ENCODE measurements around the gene SSBP3.

DNA sequence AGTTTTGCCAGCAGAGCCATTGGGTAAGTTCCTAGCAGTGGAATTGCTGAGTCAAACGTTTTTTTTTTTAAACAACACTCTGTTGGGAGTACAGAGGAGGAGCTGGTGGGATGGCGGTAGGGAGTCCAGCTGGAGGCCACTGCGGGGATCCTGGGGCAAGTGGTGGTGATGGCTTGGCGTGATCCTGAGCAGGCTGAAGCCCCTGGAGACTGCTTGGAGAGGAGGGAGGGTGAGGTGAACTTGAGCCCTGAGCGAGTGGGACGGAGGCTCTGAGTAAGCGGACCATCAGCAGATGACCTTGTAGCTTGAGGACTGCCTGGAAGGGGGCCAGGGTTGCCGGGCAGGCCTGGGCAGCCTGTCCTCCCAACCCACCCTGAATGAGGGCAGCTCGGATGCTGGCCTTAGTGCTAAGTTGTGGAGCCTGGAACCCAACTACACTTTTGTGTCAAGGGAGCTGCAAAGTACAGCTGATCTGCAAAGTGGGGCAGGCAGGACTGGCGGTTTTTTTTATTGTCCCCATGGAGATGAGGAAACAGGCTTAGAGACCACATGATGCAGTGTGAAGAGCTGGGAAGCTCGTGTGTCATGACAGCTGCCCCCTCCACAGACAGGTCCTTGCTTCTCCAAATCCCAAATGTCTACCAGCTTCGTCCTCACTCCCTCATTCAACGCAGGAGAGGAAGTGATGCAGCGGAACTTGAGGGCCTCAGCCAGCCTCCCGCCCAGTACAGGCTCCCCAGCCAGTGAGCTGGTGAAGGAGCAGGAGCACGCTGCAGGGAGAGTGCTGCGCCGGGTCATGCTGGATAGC lies 186.0 kb downstream of the SSBP3 start:
- TF ChIP-seq CTCF (IDR thresholded peaks at IDR 0.05) = no peak
- TF ChIP-seq POLR2A (IDR thresholded peaks at IDR 0.05) = no peak

Measured in suprapubic skin (tissue), 3 donors.